ENCODE results near the gene MTAP. TPM values are rescaled to one million over a fixed set of nuclear protein-coding genes. Genes with fewer than 3 reads are reported as not detected.

The MTAP gene
- total and polyA plus RNA-seq, 8 donors: 1.2 to 38.4 (median 13.4) TPM

GRCh38 chr9:21796768-21797167 is 5.7 kb upstream of the MTAP start:
- intact Hi-C loops (cut with DNase I; ENCODE audit: low total_unique reads): loop anchor here (10.0 kb wide), 1 partner anchor 482 kb away; no protein-coding TSS in a partner anchor
- TF ChIP-seq EP300 (IDR thresholded peaks at IDR 0.05): no peak
- no peak for TF ChIP-seq CTCF (IDR thresholded peaks at IDR 0.05)
- TF ChIP-seq POLR2A (IDR thresholded peaks at IDR 0.05): no peak
- TF ChIP-seq POLR2AphosphoS5 (IDR thresholded peaks at IDR 0.05): no peak
- no peaks in the 10 kb centered on the region for H3K36me3 ChIP-seq
- no peak for DNase-seq
- H3K4me1 ChIP-seq: peaks cover 3 to 6% (median 5%) of the 10 kb centered on the region in 4 donors
- H3K27me3 ChIP-seq: peaks cover 0 to 36% (median 0%) of the 10 kb centered on the region in 3 donors
- no peak overlapping the region for H3K27ac ChIP-seq
- H3K4me3 ChIP-seq: no peak overlapping the region
- WGBS, 5 donors: 36 to 49% (median 47%) methylated on average over 3 of the region's 3 CpGs
- H3K9me3 ChIP-seq: no peaks in the 10 kb centered on the region

- 74 to 82% (median 77%) methylated on average over 11 of the region's 11 CpGs for WGBS, 5 donors
- TF ChIP-seq POLR2A (IDR thresholded peaks at IDR 0.05) (no peak), EP300 (IDR thresholded peaks at IDR 0.05) (no peak), POLR2AphosphoS5 (IDR thresholded peaks at IDR 0.05) (no peak), CTCF (IDR thresholded peaks at IDR 0.05) (no peak)
Observed at GRCh38 chr9:21800931-21801682, 1.3 kb upstream of the MTAP start.

GRCh38 chr9:21801683-21802417 is 586 bp upstream of the MTAP start:
- DNase-seq: peak; percentile 75 to 90
- Histone ChIP-seq H3K9me3 (no peaks in the 10 kb centered on the region), H3K27me3 (peaks cover 0 to 5% (median 0%) of the 10 kb centered on the region in 3 donors), H3K4me1 (peaks cover 19 to 42% (median 30%) of the 10 kb centered on the region in 4 donors), H3K36me3 (no peaks in the 10 kb centered on the region), H3K27ac (peak overlapping the region; percentile 73 to 94 (median 90)), H3K4me3 (peak overlapping the region; percentile 67 to 91 (median 88))
- TF ChIP-seq POLR2AphosphoS5 (IDR thresholded peaks at IDR 0.05) (no peak), CTCF (IDR thresholded peaks at IDR 0.05) (no peak), POLR2A (IDR thresholded peaks at IDR 0.05) (no peak), EP300 (IDR thresholded peaks at IDR 0.05) (no peak)
- 5 to 9% (median 7%) methylated on average over 35 to 37 of the region's 37 CpGs for WGBS, 5 donors
- intact Hi-C loops (cut with DNase I; ENCODE audit: low total_unique reads): no loop called here

More at GRCh38 chr9:21800931-21801682, 1.3 kb upstream of the MTAP start:
- Histone ChIP-seq H3K4me3 (peak overlapping the region; percentile 67 to 91 (median 88)), H3K4me1 (peaks cover 19 to 36% (median 26%) of the 10 kb centered on the region in 4 donors), H3K36me3 (no peaks in the 10 kb centered on the region), H3K9me3 (no peaks in the 10 kb centered on the region), H3K27me3 (peaks cover 0 to 12% (median 0%) of the 10 kb centered on the region in 3 donors), H3K27ac (peak overlapping the region in 2 of 5 donors; percentile 90 to 94)
- no peak for DNase-seq
- intact Hi-C loops (cut with DNase I; ENCODE audit: low total_unique reads): no loop called here

GRCh38 chr9:21803649-21804048 is 1.2 kb downstream of the MTAP start:
- WGBS, 5 donors: 23 to 38% (median 27%) methylated on average over 10 of the region's 10 CpGs
- Histone ChIP-seq H3K4me3 (peak overlapping the region; percentile 67 to 91 (median 88)), H3K27me3 (no peaks in the 10 kb centered on the region), H3K27ac (peak overlapping the region; percentile 88 to 94 (median 92)), H3K36me3 (peaks cover 0 to 7% (median 5%) of the 10 kb centered on the region in 4 donors), H3K9me3 (no peaks in the 10 kb centered on the region), H3K4me1 (peaks cover 24 to 51% (median 37%) of the 10 kb centered on the region in 4 donors)
- TF ChIP-seq EP300 (IDR thresholded peaks at IDR 0.05) (no peak), POLR2A (IDR thresholded peaks at IDR 0.05) (no peak), CTCF (IDR thresholded peaks at IDR 0.05) (no peak), POLR2AphosphoS5 (IDR thresholded peaks at IDR 0.05) (no peak)
- DNase-seq: no peak
- intact Hi-C loops (cut with DNase I; ENCODE audit: low total_unique reads): no loop called here

Measured in stomach (tissue), 9 donors.